ENCODE data around the gene AGFG2. TPM values are rescaled to one million over a fixed set of nuclear protein-coding genes. Genes with fewer than 3 reads are reported as not detected.

AGFG2 gene
- total and polyA plus RNA-seq, 9 donors: 6.1 to 13.7 (median 12.1) TPM

DNA sequence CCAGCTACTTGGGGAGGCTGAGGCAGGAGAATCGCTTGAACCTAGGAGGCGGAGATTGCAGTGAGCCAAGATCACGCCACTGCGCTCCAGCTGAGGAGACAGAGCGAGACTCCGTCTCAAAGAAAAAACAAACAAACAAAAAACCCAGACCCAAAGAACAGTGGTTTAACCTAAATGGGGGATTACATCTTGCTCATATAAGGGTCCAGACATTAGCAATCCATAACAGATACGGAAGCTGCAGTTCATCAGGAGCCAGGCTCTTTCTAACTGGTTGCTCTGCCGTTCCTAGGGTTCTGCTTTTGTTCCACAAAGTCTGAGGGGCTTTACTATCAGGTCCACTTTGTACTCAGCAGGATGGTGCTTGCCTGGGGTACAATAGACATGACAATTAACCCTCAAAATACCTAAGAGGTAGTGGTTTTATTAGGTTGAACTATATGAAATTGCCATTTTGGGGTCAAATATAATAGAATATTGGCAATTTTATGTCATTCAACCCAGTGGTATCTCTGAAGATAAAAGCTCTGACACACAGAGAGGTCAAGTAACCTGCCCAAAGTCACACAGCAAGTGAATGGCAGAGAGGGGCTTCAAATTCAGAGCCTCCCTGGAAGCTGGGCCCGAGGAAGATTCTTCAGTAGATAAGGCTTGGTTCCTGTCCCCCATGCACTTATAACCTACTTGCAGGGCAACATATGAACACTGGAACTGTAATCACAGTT is 34.0 kb upstream of the AGFG2 start:
- H3K27ac ChIP-seq (ENCODE audit: low read length): no peak overlapping the region
- WGBS (ENCODE audit: insufficient coverage): 86% methylated on average over 4 of the region's 9 CpGs

DNA sequence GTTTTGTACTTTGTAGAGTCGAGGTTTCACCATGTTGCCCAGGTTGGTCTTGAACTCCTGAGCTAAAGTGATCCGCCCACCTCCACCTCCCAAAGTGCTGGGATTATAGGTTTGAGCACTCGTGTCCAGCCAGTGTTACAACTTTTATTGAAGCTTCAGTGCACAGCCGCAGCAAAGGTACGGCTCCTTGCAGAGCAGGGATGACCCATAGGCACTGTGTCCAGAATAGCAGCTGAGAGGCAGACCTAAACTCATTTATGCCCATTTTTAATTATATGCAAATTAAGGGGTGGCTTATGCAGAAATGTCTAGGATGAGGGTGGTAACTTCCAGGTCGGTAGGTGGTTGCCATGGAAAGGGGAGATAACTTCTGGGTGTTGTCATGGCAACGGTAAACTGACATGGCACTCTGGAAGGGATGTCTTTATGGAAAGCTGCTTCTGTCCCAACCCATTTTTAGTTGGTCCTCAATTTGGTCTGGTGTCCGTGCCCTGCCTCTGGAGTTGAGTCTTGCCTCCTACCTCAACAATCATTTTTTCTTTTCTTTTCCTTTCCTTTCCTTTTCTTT is 32.6 kb upstream of the AGFG2 start:
- no peak overlapping the region for H3K27ac ChIP-seq (ENCODE audit: low read length)
- WGBS (ENCODE audit: insufficient coverage): 65% methylated on average over 7 of the region's 8 CpGs
- no peaks in the 10 kb centered on the region for H3K9me3 ChIP-seq (replicated peaks; ENCODE audit: control insufficient read depth, low read depth, low read length)
- no peaks in the 10 kb centered on the region for H3K27me3 ChIP-seq (ENCODE audit: control insufficient read depth, insufficient read depth, low read length)
- H3K36me3 ChIP-seq (ENCODE audit: control insufficient read depth, insufficient read depth, low read length): no peaks in the 10 kb centered on the region
- H3K4me1 ChIP-seq (ENCODE audit: control insufficient read depth, insufficient read depth, low read length): peaks cover 4% of the 10 kb centered on the region
- H3K4me3 ChIP-seq (ENCODE audit: low read length): no peak overlapping the region
- no peak for DNase-seq

More for the DNA sequence above, 34.0 kb upstream of the AGFG2 start:
- Histone ChIP-seq H3K36me3 (ENCODE audit: control insufficient read depth, insufficient read depth, low read length) (no peaks in the 10 kb centered on the region), H3K27me3 (ENCODE audit: control insufficient read depth, insufficient read depth, low read length) (no peaks in the 10 kb centered on the region), H3K4me1 (ENCODE audit: control insufficient read depth, insufficient read depth, low read length) (peaks cover 4% of the 10 kb centered on the region), H3K4me3 (ENCODE audit: low read length) (no peak overlapping the region), H3K9me3 (replicated peaks; ENCODE audit: control insufficient read depth, low read depth, low read length) (no peaks in the 10 kb centered on the region)
- no peak for DNase-seq

DNA sequence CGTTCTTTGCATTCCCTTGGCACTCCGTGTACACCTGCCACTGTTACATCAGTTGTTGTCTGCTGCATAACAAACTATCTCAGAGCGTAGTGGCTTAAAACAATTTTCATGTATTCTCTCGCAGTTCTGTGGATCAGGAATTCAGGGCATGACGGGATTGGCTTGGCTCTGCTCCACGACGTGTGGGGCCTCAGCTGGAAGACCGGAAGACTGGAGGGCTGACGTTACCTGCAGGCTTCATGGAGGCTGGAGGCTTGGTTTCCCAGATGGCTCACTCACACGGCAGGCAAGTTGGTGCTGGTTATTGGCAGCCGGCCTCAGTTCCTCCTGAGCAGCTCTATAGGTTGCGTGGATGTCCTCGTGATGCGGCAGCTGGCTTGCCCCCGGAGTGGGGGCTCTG is 29.8 kb upstream of the AGFG2 start:
- Histone ChIP-seq H3K9me3 (replicated peaks; ENCODE audit: control insufficient read depth, low read depth, low read length) (no peaks in the 10 kb centered on the region), H3K4me3 (ENCODE audit: low read length) (no peak overlapping the region), H3K36me3 (ENCODE audit: control insufficient read depth, insufficient read depth, low read length) (no peaks in the 10 kb centered on the region), H3K27ac (ENCODE audit: low read length) (no peak overlapping the region), H3K4me1 (ENCODE audit: control insufficient read depth, insufficient read depth, low read length) (peaks cover 4% of the 10 kb centered on the region), H3K27me3 (ENCODE audit: control insufficient read depth, insufficient read depth, low read length) (no peaks in the 10 kb centered on the region)
- WGBS (ENCODE audit: insufficient coverage): 7% methylated on average over 9 of the region's 15 CpGs
- DNase-seq: peak; percentile 66

DNA sequence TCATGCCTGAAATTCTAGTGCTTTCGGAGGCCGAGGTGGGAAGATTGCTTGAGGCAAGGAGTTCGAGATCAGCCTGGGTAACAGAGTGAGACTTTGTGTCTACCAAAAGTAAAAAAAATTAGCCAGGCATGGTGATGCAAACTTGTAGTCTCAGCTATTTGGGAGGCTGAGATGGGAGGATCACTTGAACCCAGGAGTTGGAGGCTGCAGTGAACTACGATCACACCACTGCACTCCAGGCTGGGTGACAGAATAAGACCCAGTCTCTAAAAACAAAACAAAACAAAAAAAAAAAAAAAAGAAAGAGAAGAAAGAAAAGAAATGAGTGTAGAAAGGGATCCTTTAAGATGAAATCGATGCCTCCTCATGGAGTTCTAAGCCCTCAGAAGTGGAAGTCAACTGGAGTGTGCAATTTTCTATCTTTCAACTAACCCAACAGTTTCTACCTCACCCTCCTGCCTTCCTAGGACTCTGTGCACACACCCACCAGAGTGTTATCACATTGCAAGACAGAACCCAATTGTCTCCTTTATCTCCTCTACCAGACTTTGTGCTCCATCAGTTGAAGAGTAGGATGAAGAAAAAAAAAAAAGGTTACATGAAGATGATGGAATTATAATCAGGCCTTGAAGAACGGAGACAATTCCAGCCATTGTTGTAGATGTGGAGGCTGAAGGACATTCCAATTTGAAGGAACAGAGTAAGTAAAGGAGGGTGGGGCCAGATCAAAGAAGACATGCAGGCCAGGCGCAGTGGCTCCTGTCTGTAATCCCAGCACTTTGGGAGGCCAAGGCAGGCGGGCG is 28.4 kb upstream of the AGFG2 start:
- H3K36me3 ChIP-seq (ENCODE audit: control insufficient read depth, insufficient read depth, low read length): no peaks in the 10 kb centered on the region
- no peaks in the 10 kb centered on the region for H3K9me3 ChIP-seq (replicated peaks; ENCODE audit: control insufficient read depth, low read depth, low read length)
- 87% methylated on average over 6 of the region's 9 CpGs for WGBS (ENCODE audit: insufficient coverage)
- no peak overlapping the region for H3K4me3 ChIP-seq (ENCODE audit: low read length)
- peaks cover 13% of the 10 kb centered on the region for H3K4me1 ChIP-seq (ENCODE audit: control insufficient read depth, insufficient read depth, low read length)
- H3K27ac ChIP-seq (ENCODE audit: low read length): no peak overlapping the region
- no peaks in the 10 kb centered on the region for H3K27me3 ChIP-seq (ENCODE audit: control insufficient read depth, insufficient read depth, low read length)
- no peak for DNase-seq

DNA sequence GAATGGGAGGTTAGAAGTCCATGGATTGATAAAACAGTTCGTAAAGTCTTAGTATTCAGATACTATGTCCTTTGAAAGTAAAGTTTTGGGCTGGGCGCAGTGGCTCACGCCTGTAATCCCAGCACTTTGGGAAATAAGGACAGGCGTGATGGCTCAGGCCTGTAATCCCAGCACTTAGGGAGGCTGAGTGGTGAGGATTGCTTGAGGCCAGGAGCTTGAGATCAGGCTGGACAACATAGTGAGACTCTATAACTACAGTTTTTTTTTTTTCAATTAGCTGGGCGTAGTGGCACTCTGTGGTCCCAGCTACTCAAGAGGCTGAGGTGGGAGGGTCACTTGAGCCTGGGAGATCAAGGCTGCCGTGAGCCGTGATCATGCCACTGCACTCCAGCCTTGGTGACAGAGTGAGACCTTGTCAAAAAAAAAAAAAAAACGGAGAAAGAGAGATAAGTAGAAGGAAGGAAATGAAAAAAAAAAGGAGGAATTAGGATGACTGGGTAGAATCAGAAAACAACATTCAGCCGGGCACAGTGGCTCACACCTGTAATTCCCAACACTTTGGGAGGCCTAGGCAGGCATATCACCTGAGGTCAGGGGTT is 25.7 kb upstream of the AGFG2 start:
- Histone ChIP-seq H3K4me3 (ENCODE audit: low read length) (no peak overlapping the region), H3K4me1 (ENCODE audit: control insufficient read depth, insufficient read depth, low read length) (peaks cover 23% of the 10 kb centered on the region), H3K27me3 (ENCODE audit: control insufficient read depth, insufficient read depth, low read length) (no peaks in the 10 kb centered on the region), H3K36me3 (ENCODE audit: control insufficient read depth, insufficient read depth, low read length) (no peaks in the 10 kb centered on the region), H3K27ac (ENCODE audit: low read length) (no peak overlapping the region), H3K9me3 (replicated peaks; ENCODE audit: control insufficient read depth, low read depth, low read length) (no peaks in the 10 kb centered on the region)
- no peak for DNase-seq
- WGBS (ENCODE audit: insufficient coverage): 86% methylated on average over 6 of the region's 9 CpGs

DNA sequence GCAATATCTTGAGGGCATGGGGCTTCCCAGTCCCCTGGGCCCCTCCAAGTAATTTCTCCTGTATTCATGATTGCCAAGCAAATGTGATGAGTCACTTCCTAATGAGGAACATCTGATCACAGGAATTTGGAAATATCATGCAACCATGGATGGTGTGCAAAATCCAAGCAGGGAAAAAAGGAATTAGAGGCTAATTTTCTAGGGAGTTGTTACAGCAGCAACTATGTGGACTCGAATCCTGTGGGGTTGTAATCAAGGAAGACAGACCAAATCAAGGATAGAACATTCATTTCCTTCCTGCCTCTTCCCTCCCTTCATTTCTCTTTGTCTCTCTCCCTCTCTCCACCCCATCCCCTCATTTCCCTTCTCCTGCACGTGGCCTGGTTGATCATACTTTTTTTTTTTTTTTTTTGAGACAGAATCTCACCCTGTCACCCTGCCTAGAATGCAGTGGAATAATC is 23.9 kb upstream of the AGFG2 start:
- H3K27me3 ChIP-seq (ENCODE audit: control insufficient read depth, insufficient read depth, low read length): no peaks in the 10 kb centered on the region
- DNase-seq: peak; percentile 87
- WGBS (ENCODE audit: insufficient coverage): 0% methylated on average over 1 of the region's 2 CpGs
- H3K4me1 ChIP-seq (ENCODE audit: control insufficient read depth, insufficient read depth, low read length): peaks cover 19% of the 10 kb centered on the region
- no peak overlapping the region for H3K4me3 ChIP-seq (ENCODE audit: low read length)
- H3K27ac ChIP-seq (ENCODE audit: low read length): peak overlapping the region; percentile 6
- no peaks in the 10 kb centered on the region for H3K9me3 ChIP-seq (replicated peaks; ENCODE audit: control insufficient read depth, low read depth, low read length)
- no peaks in the 10 kb centered on the region for H3K36me3 ChIP-seq (ENCODE audit: control insufficient read depth, insufficient read depth, low read length)

DNA sequence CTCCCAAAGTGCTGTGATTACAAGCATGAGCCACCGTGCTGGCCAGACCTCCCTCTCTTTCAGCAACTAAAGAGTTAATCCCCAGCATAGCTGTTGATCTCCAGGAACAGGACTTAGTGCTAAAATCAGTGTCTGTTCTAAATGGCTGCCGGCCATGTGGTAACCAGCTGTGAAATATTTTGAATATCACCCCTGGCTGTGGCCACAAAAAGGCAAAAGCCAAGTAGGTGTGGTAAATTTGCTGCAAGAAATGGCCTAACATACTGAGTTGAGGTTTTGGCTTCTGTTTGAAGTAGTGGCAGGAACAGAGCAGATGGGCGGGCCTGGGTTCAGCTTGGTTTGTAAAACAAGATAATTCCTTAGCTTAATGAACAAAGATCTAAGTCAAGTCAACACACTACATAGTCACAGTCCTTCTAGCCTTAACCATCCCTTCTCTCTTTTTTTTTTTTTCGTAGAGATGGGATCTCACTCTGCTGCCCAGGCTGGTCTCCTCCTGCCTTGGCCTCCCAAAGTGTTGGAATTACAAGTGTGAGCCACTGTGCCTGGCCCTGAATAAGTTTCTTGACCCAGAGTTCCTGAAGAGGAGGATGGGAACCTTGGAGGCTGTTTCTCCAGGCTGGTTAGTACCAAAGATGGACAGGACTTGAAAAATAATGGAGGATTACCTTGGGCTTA is 22.7 kb upstream of the AGFG2 start:
- H3K9me3 ChIP-seq (replicated peaks; ENCODE audit: control insufficient read depth, low read depth, low read length): no peaks in the 10 kb centered on the region
- no peak overlapping the region for H3K27ac ChIP-seq (ENCODE audit: low read length)
- DNase-seq: peak; percentile 82
- H3K4me1 ChIP-seq (ENCODE audit: control insufficient read depth, insufficient read depth, low read length): peaks cover 19% of the 10 kb centered on the region
- H3K36me3 ChIP-seq (ENCODE audit: control insufficient read depth, insufficient read depth, low read length): no peaks in the 10 kb centered on the region
- no peak overlapping the region for H3K4me3 ChIP-seq (ENCODE audit: low read length)
- 7% methylated on average over 2 of the region's 4 CpGs for WGBS (ENCODE audit: insufficient coverage)
- H3K27me3 ChIP-seq (ENCODE audit: control insufficient read depth, insufficient read depth, low read length): no peaks in the 10 kb centered on the region

DNA sequence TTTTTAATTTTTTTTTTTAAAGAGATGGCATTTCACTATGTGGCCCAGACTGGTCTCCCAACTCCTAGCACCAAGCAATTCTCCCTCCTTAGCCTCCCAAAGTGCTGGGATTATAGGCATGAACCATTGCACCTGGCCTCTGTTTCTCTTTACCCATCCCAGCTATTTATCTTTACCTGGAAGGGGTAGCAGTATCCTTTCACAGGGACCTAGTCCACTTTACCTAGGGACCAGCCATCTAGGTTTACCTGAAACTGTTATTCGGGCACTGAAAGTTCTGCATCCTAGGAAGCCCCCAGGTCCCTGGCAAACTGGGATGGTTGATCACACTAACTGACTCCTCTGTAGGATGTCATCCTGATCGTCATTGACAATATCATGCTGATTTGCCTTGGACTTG is 21.7 kb upstream of the AGFG2 start:
- no peaks in the 10 kb centered on the region for H3K27me3 ChIP-seq (ENCODE audit: control insufficient read depth, insufficient read depth, low read length)
- H3K36me3 ChIP-seq (ENCODE audit: control insufficient read depth, insufficient read depth, low read length): no peaks in the 10 kb centered on the region
- peaks cover 19% of the 10 kb centered on the region for H3K4me1 ChIP-seq (ENCODE audit: control insufficient read depth, insufficient read depth, low read length)
- H3K9me3 ChIP-seq (replicated peaks; ENCODE audit: control insufficient read depth, low read depth, low read length): no peaks in the 10 kb centered on the region
- 100% methylated on average over 1 of the region's 2 CpGs for WGBS (ENCODE audit: insufficient coverage)
- no peak overlapping the region for H3K27ac ChIP-seq (ENCODE audit: low read length)
- no peak for DNase-seq
- H3K4me3 ChIP-seq (ENCODE audit: low read length): no peak overlapping the region

DNA sequence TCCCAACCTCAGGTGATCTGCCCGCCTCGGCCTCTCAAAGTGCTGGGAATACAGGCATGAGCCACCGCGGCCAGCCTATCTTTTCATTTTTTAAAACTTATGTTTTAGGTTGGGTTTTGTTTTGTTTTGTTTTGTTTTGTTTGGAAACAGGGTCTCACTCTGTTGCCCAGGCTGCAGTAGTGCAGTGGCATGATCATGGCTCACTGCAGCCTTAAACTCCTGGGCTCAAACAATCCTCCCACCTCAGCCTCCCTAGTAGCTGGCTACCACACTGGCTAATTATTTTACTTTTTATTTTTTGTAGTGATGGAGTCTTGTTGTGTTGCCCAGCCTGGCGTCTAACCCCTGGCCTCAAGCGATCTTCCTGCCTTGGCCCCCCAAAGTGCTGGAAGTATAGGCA is 19.4 kb upstream of the AGFG2 start:
- WGBS (ENCODE audit: insufficient coverage): no CpG with 5 or more reads among the region's 6 CpGs
- DNase-seq: no peak
- H3K4me3 ChIP-seq (ENCODE audit: low read length): no peak overlapping the region
- no peak overlapping the region for H3K27ac ChIP-seq (ENCODE audit: low read length)
- H3K27me3 ChIP-seq (ENCODE audit: control insufficient read depth, insufficient read depth, low read length): no peaks in the 10 kb centered on the region
- no peaks in the 10 kb centered on the region for H3K9me3 ChIP-seq (replicated peaks; ENCODE audit: control insufficient read depth, low read depth, low read length)
- H3K36me3 ChIP-seq (ENCODE audit: control insufficient read depth, insufficient read depth, low read length): no peaks in the 10 kb centered on the region
- peaks cover 19% of the 10 kb centered on the region for H3K4me1 ChIP-seq (ENCODE audit: control insufficient read depth, insufficient read depth, low read length)

All from muscle of leg (tissue), 11 donors.